HCT116 (cell line): ENCODE results near the gene PLCB1. TPM values are rescaled to one million over a fixed set of nuclear protein-coding genes. Genes with fewer than 3 reads are reported as not detected.

Source experiments
- ATAC-seq: fragments of 200-7000 bp; cut with Tn5 transposase; 2 replicates; pipeline ENCODE4 v1.9.1; 2020; ENCODE audit warnings: mild to moderate bottlenecking, moderate library complexity
- BruUV-seq: library from RNA; stranded (reverse); fragments of 400-500 nt; replicated peaks from 2 replicates; lab custom pipeline; 2021; lab: Mats Ljungman, UMichigan
- CTCF ChIA-PET: fragments of 300-600 bp; sonication (Branson Sonifier 250); formaldehyde crosslinking; loops from one replicate; lab custom pipeline; 2021; ENCODE audit warnings: antibody characterized with exemption; lab: Charles Lee
- POLR2A ChIA-PET: fragments of 300-600, 350-600 bp; sonication (Branson Sonifier 250); formaldehyde crosslinking; loops from one replicate; lab custom pipeline; 2021; ENCODE audit warnings: antibody characterized with exemption; lab: Charles Lee
- RAD21 ChIA-PET, 2 experiments: fragments of 300-600 bp; sonication (Branson Sonifier 250); formaldehyde crosslinking; loops; one replicate each; lab custom pipeline; 2023; ENCODE audit warnings: low total read pairs in 2 of 2; ENCODE audit not compliant: uncharacterized antibody in 2 of 2, unreplicated experiment in 2 of 2, low non-redundant PET in 1 of 2; lab: Charles Lee
- DNase-seq: peaks from one replicate; pipeline ENCODE4 v3.0.0-alpha.2; 2010; ENCODE audit warnings: low read depth, low spot score
- H2AFZ ChIP-seq: fragments of 200-600 bp; shearing (Covaris generic), sonication (generic); 2 replicates; pipeline ENCODE4 v1.6.1; 2017; ENCODE audit warnings: low read depth, mixed run types, mixed read lengths, antibody characterized with exemption, low read length; ENCODE audit not compliant: poor library complexity, severe bottlenecking
- H3K27ac ChIP-seq: 2 replicates; pipeline ENCODE4 v1.5.1; 2012; ENCODE audit warnings: low read depth, low read length
- H3K27me3 ChIP-seq: fragments of 200-600 bp; sonication (generic); 2 replicates; pipeline ENCODE4 v1.6.1; 2016; ENCODE audit warnings: mixed run types, low read length, mixed read lengths; ENCODE audit not compliant: insufficient read depth
- H3K36me3 ChIP-seq, 2 experiments: fragments of 200-500 bp in 1 of 2; fragments of 200-600 bp in 1 of 2; sonication (Bioruptor generic) in 1 of 2; sonication (generic) in 1 of 2; 2 replicates each; pipeline versions ENCODE4 v1.5.1 to v1.6.1; 2014 to 2016; ENCODE audit warnings: low read length in 2 of 2, inconsistent platforms in 1 of 2, mixed read lengths in 1 of 2, mixed run types in 1 of 2; ENCODE audit not compliant: insufficient read depth in 2 of 2, control insufficient read depth in 1 of 2
- H3K4me1 ChIP-seq, 2 experiments: fragments of 200-600 bp in 1 of 2; sonication (generic) in 1 of 2; 2 replicates each; pipeline versions ENCODE4 v1.5.1 to v1.6.1; 2012 to 2017; ENCODE audit warnings: low read length in 2 of 2, inconsistent platforms in 1 of 2, mild to moderate bottlenecking in 1 of 2, mixed read lengths in 1 of 2, mixed run types in 1 of 2, moderate library complexity in 1 of 2; ENCODE audit not compliant: insufficient read depth in 2 of 2, control insufficient read depth in 1 of 2
- H3K4me2 ChIP-seq: fragments of 200-600 bp; sonication (generic); 2 replicates; pipeline ENCODE4 v1.6.1; 2017; ENCODE audit warnings: mixed run types, low read length, mixed read lengths
- H3K4me3 ChIP-seq, 2 experiments: fragments of 200-600 bp in 1 of 2; sonication (generic) in 1 of 2; replicated peaks in 1 of 2; 2 replicates each; pipeline ENCODE4 v1.5.1; 2011 to 2016; ENCODE audit warnings: low read length in 2 of 2, control low read depth in 1 of 2, low read depth in 1 of 2, mild to moderate bottlenecking in 1 of 2, mixed read lengths in 1 of 2, mixed run types in 1 of 2
- H3K79me2 ChIP-seq: fragments of 200-600 bp; sonication (generic); 2 replicates; pipeline ENCODE4 v1.6.1; 2017; ENCODE audit warnings: mild to moderate bottlenecking, mixed run types, low read length, moderate library complexity, mixed read lengths; ENCODE audit not compliant: insufficient read depth
- H3K9ac ChIP-seq: fragments of 200-600 bp; sonication (generic); 2 replicates; pipeline ENCODE4 v1.6.1; 2016; ENCODE audit warnings: low read length, mixed read lengths
- H3K9me2 ChIP-seq: fragments of 200-600 bp; sonication (generic), shearing (Covaris generic); 2 replicates; pipeline ENCODE4 v1.6.1; 2017; ENCODE audit warnings: mixed run types, mild to moderate bottlenecking, moderate library complexity; ENCODE audit not compliant: insufficient read depth
- H3K9me3 ChIP-seq, 2 experiments: fragments of 200-500 bp in 1 of 2; fragments of 200-600 bp in 1 of 2; sonication (Bioruptor generic) in 1 of 2; sonication (generic) in 1 of 2; 2 replicates each; pipeline ENCODE4 v1.6.1; 2014 to 2017; ENCODE audit warnings: low read length in 2 of 2, mixed read lengths in 2 of 2, inconsistent platforms in 1 of 2, low read depth in 1 of 2, mild to moderate bottlenecking in 1 of 2, mixed run types in 1 of 2, moderate library complexity in 1 of 2; ENCODE audit not compliant: control insufficient read depth in 1 of 2, insufficient read depth in 1 of 2
- H4K20me1 ChIP-seq: fragments of 200-600 bp; sonication (generic), shearing (Covaris generic); 2 replicates; pipeline ENCODE4 v1.6.1; 2017; ENCODE audit warnings: mixed run types, mild to moderate bottlenecking, moderate library complexity; ENCODE audit not compliant: insufficient read depth
- ATF3 ChIP-seq: IDR thresholded peaks from 2 replicates; pipeline ENCODE4 v1.6.1; 2012
- CBX3 ChIP-seq: IDR thresholded peaks from 2 replicates; pipeline ENCODE4 v1.6.1; 2012; ENCODE audit warnings: low read depth
- CTCF ChIP-seq, 3 experiments: fragments of 200-600 bp in 1 of 3; sonication (generic) in 1 of 3; IDR thresholded peaks in 2 of 3; conservative IDR thresholded peaks in 1 of 3; 2 replicates each; pipeline ENCODE4 v1.5.1; 2012 to 2017; ENCODE audit warnings: low read depth in 2 of 3, low read length in 2 of 3, antibody characterized with exemption in 1 of 3, borderline replicate concordance in 1 of 3, control low read depth in 1 of 3, mild to moderate bottlenecking in 1 of 3, mixed read lengths in 1 of 3, mixed run types in 1 of 3, moderate library complexity in 1 of 3; ENCODE audit not compliant: insufficient read depth in 1 of 3
- ELF1 ChIP-seq: IDR thresholded peaks from 2 replicates; pipeline ENCODE4 v1.6.1; 2012; ENCODE audit warnings: low read depth, borderline replicate concordance
- EZH2 ChIP-seq: fragments of 200-600 bp; sonication (generic); IDR thresholded peaks from 2 replicates; pipeline ENCODE4 v1.6.1; 2017; ENCODE audit warnings: antibody characterized with exemption, mixed run types
- EZH2phosphoT487 ChIP-seq: fragments of 200-600 bp; IDR thresholded peaks from 2 replicates; pipeline ENCODE4 v1.6.1; 2018; ENCODE audit warnings: antibody characterized with exemption, borderline replicate concordance
- FOSL1 ChIP-seq: IDR thresholded peaks from 2 replicates; pipeline ENCODE4 v1.6.1; 2012; ENCODE audit warnings: low read depth
- MAX ChIP-seq: IDR thresholded peaks from 2 replicates; pipeline ENCODE4 v1.6.1; 2012
- TCF7L2 ChIP-seq: IDR thresholded peaks from 2 replicates; pipeline ENCODE4 v1.7.0; 2011; ENCODE audit warnings: borderline replicate concordance, inconsistent platforms; ENCODE audit not compliant: insufficient read depth, insufficient read length; ENCODE audit errors: extremely low read depth
- ZBTB33 ChIP-seq: IDR thresholded peaks from 2 replicates; pipeline ENCODE4 v1.6.1; 2011; ENCODE audit warnings: mild to moderate bottlenecking, low read length, moderate library complexity; ENCODE audit not compliant: insufficient replicate concordance; ENCODE audit errors: extremely low read depth
- intact Hi-C: fragments of 100-400 bp; cut with micrococcal nuclease; formaldehyde crosslinking; loops from 2 replicates; pipeline ENCODE4 v1.10.0; 2022
- total RNA-seq: library from RNA; stranded (reverse); gene quantifications from one replicate; pipeline ENCODE4 v1.2.1, GENCODE V29; 2021; ENCODE audit not compliant: unreplicated experiment

Gene PLCB1
- total RNA-seq, 1 experiment from 2014 or later = 15.8 TPM

GRCh38 chr20:8305449-8305978 is 173.4 kb downstream of the PLCB1 start (continued):
- TF ChIP-seq CBX3 = peak; percentile 81

- H3K36me3 ChIP-seq = no peaks in the 10 kb centered on the region
- TF ChIP-seq CTCF (IDR thresholded peaks at IDR 0.05 in 2 of 3, conservative IDR thresholded peaks at IDR 0.05 in 1 of 3; ENCODE audit: borderline replicate concordance in 1 of 3, insufficient read depth in 1 of 3, low read depth in 2 of 3, low read length in 2 of 3) (no peak), ATF3 (no peak), EZH2 (no peak), TCF7L2 (no peak), EZH2phosphoT487 (no peak), ELF1 (no peak), MAX (no peak), FOSL1 (no peak), ZBTB33 (no peak)
- peaks cover 0 to 3% of the 10 kb centered on the region in 2 experiments; a peak in 1 of 4 replicates for H3K4me1 ChIP-seq
- H2AFZ ChIP-seq = no peak overlapping the region
- no peaks in the 10 kb centered on the region for H3K9me2 ChIP-seq
- RAD21 ChIA-PET = no interaction called here
- H3K4me2 ChIP-seq = no peak overlapping the region
- H4K20me1 ChIP-seq = no peaks in the 10 kb centered on the region
- CTCF ChIA-PET = interaction anchor here (0.9 to 1.5 kb wide), 3 partner anchors 9 to 414 kb away, joined by 3 to 5 read pairs (median 4); no protein-coding TSS in a partner anchor
- no peaks in the 10 kb centered on the region for H3K27me3 ChIP-seq
- no TSS peak for BruUV-seq
- ATAC-seq = no peak
- intact Hi-C loops = loop anchor here (5.0 kb wide), 1 partner anchor 265 kb away; no protein-coding TSS in a partner anchor
- no peak overlapping the region for H3K9ac ChIP-seq
- no peak overlapping the region for H3K27ac ChIP-seq
- H3K79me2 ChIP-seq = no peaks in the 10 kb centered on the region
- H3K4me3 ChIP-seq = no peak overlapping the region
- no peaks in the 10 kb centered on the region for H3K9me3 ChIP-seq
- no peak for DNase-seq
- POLR2A ChIA-PET = no interaction called here
Measured at GRCh38 chr20:8306937-8307336, 174.9 kb downstream of the PLCB1 start.
